ENCODE data around the gene RPL6. TPM values are rescaled to one million over a fixed set of nuclear protein-coding genes. Genes with fewer than 3 reads are reported as not detected.
"Not testable (repeated sequence)": the region's sequence is repeated elsewhere in the genome, so short reads cannot be mapped to it uniquely, and the experiment has no call there.

The RPL6 gene
- total and polyA plus RNA-seq, 3 donors from 2014 or later, result 343 to 600 (median 498) TPM

DNA sequence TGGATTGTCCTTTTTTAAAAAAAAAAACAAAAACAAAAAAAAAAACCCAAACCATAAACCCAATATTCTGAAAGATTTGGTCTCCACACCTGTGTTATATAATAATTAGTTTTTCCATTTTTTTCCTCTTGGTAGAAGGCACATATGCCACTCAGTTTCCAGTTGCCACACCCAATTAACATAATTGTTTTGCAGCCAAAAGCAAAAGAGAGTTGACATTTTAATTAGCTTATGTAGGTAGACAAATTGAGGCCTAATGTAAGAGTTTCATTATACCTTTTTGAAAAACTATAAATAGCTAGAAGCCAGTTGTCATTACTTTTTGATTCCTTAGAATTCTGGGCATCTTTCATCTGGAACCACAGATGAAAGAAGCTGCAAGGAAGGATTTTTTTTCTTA lies 30.4 kb upstream of the RPL6 start:
- Histone ChIP-seq H3K4me1 (no peaks in the 10 kb centered on the region), H3K9me3 (no peaks in the 10 kb centered on the region), H3K36me3 (ENCODE audit: low read depth, missing control alignments) (no peaks in the 10 kb centered on the region), H3K27ac (no peak overlapping the region), H3K27me3 (no peaks in the 10 kb centered on the region), H3K4me3 (no peak overlapping the region)
- no peak for DNase-seq
- intact Hi-C loops (cut with DNase I; ENCODE audit: low total_unique reads), result no loop called here
- TF ChIP-seq, protein P1, sequence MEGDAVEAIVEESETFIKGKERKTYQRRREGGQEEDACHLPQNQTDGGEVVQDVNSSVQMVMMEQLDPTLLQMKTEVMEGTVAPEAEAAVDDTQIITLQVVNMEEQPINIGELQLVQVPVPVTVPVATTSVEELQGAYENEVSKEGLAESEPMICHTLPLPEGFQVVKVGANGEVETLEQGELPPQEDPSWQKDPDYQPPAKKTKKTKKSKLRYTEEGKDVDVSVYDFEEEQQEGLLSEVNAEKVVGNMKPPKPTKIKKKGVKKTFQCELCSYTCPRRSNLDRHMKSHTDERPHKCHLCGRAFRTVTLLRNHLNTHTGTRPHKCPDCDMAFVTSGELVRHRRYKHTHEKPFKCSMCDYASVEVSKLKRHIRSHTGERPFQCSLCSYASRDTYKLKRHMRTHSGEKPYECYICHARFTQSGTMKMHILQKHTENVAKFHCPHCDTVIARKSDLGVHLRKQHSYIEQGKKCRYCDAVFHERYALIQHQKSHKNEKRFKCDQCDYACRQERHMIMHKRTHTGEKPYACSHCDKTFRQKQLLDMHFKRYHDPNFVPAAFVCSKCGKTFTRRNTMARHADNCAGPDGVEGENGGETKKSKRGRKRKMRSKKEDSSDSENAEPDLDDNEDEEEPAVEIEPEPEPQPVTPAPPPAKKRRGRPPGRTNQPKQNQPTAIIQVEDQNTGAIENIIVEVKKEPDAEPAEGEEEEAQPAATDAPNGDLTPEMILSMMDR (IDR thresholded peaks at IDR 0.05), result no peak
- no peak for TF ChIP-seq POLR2A (IDR thresholded peaks at IDR 0.05)

DNA sequence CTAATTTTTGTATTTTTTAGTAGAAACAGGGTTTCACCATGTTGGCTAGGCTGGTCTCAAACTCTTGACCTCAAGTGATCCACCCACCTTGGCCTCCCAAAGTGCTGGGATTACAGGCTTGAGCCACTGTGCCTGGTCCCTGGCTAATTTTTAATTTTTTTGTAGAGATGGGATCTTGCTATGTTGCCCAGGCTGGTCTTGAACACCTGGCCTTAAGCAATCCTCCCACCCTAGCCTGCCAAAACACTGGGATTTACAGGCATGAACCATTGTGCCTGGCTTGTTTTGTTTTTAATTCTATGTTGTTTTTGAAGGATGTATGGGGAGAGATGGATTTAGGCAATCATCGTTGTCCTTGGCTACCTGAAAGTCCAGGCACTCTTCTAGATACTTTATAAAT lies 29.2 kb upstream of the RPL6 start:
- H3K36me3 ChIP-seq (ENCODE audit: low read depth, missing control alignments); H3K4me3 ChIP-seq; DNase-seq; H3K27me3 ChIP-seq; H3K27ac ChIP-seq; H3K9me3 ChIP-seq; intact Hi-C loops (cut with DNase I; ENCODE audit: low total_unique reads); H3K4me1 ChIP-seq: not testable (repeated sequence)
- 95 to 100% methylated on average over 1 of the region's 1 CpG for WGBS, 2 donors

DNA sequence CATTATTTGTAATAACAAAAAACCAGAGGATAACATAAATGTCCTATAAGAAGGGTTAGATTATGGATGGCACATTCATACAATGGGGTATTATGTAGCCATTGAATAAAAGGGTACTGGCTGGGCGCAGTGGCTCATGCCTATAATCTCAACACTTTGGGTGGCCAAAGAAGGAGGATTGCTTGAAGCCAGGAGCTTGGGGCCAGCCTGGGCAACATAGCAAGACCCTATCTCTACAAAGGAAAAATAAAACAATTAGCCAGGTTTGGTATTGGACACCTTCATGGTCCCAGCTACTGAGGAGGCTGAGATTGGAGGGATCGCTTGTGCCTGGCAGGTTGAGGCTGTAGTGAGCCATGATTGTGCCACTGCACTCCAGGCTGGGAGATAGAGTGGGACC lies 24.1 kb upstream of the RPL6 start:
- no peaks in the 10 kb centered on the region for H3K27me3 ChIP-seq
- H3K4me3 ChIP-seq, result no peak overlapping the region
- H3K36me3 ChIP-seq (ENCODE audit: low read depth, missing control alignments), result no peaks in the 10 kb centered on the region
- no peak for DNase-seq
- H3K27ac ChIP-seq, result no peak overlapping the region
- no peaks in the 10 kb centered on the region for H3K9me3 ChIP-seq
- no peaks in the 10 kb centered on the region for H3K4me1 ChIP-seq
- intact Hi-C loops (cut with DNase I; ENCODE audit: low total_unique reads), result no loop called here
- no peak for TF ChIP-seq POLR2A (IDR thresholded peaks at IDR 0.05)
- TF ChIP-seq, protein P1 (IDR thresholded peaks at IDR 0.05), result no peak
- WGBS, 2 donors, result 79 to 98% methylated on average over 2 of the region's 2 CpGs

DNA sequence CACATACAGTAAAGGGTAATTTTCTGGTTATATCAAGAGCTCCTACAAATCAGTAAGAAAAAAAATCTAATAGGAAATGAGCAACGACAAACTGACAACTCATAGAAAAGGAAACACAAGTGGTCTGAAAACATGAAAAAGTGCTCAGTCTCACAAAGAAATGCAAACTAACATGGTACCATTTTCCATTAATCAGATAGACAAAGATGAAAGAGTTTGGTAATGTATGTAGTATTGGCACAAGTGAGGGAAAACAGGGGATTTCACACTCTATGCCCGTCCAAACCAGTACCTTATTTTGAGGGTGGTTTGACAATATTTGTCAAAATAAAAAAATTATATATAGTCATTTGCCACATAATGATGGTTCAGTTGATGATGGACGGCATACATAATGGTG lies 22.6 kb upstream of the RPL6 start:
- TF ChIP-seq POLR2A (IDR thresholded peaks at IDR 0.05), result no peak
- TF ChIP-seq, protein P1 (IDR thresholded peaks at IDR 0.05), result no peak
- 91 to 94% methylated on average over 3 of the region's 3 CpGs for WGBS, 2 donors
- no peak for DNase-seq
- H3K27ac ChIP-seq, result no peak overlapping the region
- intact Hi-C loops (cut with DNase I; ENCODE audit: low total_unique reads), result no loop called here
- H3K4me3 ChIP-seq, result no peak overlapping the region
- H3K27me3 ChIP-seq, result no peaks in the 10 kb centered on the region
- H3K36me3 ChIP-seq (ENCODE audit: low read depth, missing control alignments), result no peaks in the 10 kb centered on the region
- H3K4me1 ChIP-seq, result no peaks in the 10 kb centered on the region
- H3K9me3 ChIP-seq, result no peaks in the 10 kb centered on the region

DNA sequence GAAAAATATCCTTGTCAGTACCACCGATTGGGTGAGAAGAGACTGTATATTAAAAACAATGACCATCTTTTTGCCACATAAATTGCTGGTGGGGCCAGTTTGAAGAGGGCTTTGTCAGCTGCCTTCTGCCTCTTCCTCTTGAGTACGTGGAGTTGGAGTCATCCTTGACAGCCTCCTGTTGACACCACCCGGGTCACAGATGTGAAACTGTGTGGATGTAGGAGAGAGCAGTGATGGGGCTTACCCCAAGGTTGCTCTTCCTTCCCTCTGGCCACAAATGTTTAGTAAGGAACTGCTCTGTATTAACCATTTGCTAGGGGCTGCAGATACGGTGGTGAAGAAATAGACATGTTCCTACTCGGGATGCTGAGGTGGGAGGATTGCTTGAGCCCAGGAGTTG lies 21.5 kb upstream of the RPL6 start:
- TF ChIP-seq, protein P1 (IDR thresholded peaks at IDR 0.05), result no peak
- no peak for TF ChIP-seq POLR2A (IDR thresholded peaks at IDR 0.05)
- no peaks in the 10 kb centered on the region for H3K4me1 ChIP-seq
- no peaks in the 10 kb centered on the region for H3K9me3 ChIP-seq
- intact Hi-C loops (cut with DNase I; ENCODE audit: low total_unique reads), result no loop called here
- no peak for DNase-seq
- H3K36me3 ChIP-seq (ENCODE audit: low read depth, missing control alignments), result no peaks in the 10 kb centered on the region
- H3K27me3 ChIP-seq, result no peaks in the 10 kb centered on the region
- WGBS, 2 donors, result 81 to 89% methylated on average over 5 of the region's 5 CpGs
- H3K27ac ChIP-seq, result no peak overlapping the region
- no peak overlapping the region for H3K4me3 ChIP-seq
